H1 (cell line): Measurements from ENCODE around the gene CCNY.

Experiments used
- BRCA1 ChIP-seq: IDR thresholded peaks from 2 replicates; pipeline ENCODE4 v1.6.1; 2012; ENCODE audit warnings: low read depth, low read length, improper control_type of control experiment
- CHD2 ChIP-seq: IDR thresholded peaks from 2 replicates; pipeline ENCODE4 v1.6.1; 2012; ENCODE audit warnings: low read length, improper control_type of control experiment
- CTCF ChIP-seq, 3 experiments: IDR thresholded peaks; 1 replicate in 2 of 3; 2 replicates in 1 of 3; pipeline versions ENCODE4 v1.5.1 to v1.6.1; 2011; ENCODE audit warnings: low read length in 3 of 3, mild to moderate bottlenecking in 3 of 3, inconsistent platforms in 2 of 3, low read depth in 1 of 3, moderate library complexity in 1 of 3; ENCODE audit not compliant: insufficient read depth in 1 of 3; ENCODE audit errors: control extremely low read depth in 1 of 3
- EZH2 ChIP-seq: fragments of 200-600 bp; sonication (generic); IDR thresholded peaks from 2 replicates; pipeline ENCODE4 v1.7.1; 2012; ENCODE audit warnings: low read depth, mild to moderate bottlenecking, moderate library complexity, low read length, inconsistent platforms; ENCODE audit not compliant: severe bottlenecking
- JUN ChIP-seq: IDR thresholded peaks from 2 replicates; pipeline ENCODE4 v1.6.1; 2011; ENCODE audit warnings: low read depth, mild to moderate bottlenecking, improper control_type of control experiment, low read length
- MAX ChIP-seq: IDR thresholded peaks from 2 replicates; pipeline ENCODE4 v1.6.1; 2012; ENCODE audit warnings: inconsistent platforms
- POLR2AphosphoS5 ChIP-seq: IDR thresholded peaks from 2 replicates; pipeline ENCODE4 v1.6.1; 2011; ENCODE audit warnings: low read depth, low read length
- TAF1 ChIP-seq: IDR thresholded peaks from 2 replicates; pipeline ENCODE4 v1.6.1; 2011; ENCODE audit warnings: mild to moderate bottlenecking, low read depth, low read length
- ZNF274 ChIP-seq: IDR thresholded peaks from 2 replicates; pipeline ENCODE4 v1.7.0; 2012; ENCODE audit warnings: low read length, borderline replicate concordance; ENCODE audit errors: extremely low read depth

- TF ChIP-seq CHD2 (no peak), BRCA1 (no peak), CTCF (IDR thresholded peaks at IDR 0.05; ENCODE audit: control extremely low read depth in 1 of 3, insufficient read depth in 1 of 3, low read depth in 1 of 3, low read length in 3 of 3) (peak; percentile 30 to 76 (median 73); a peak in 3 of 4 replicates), TAF1 (no peak), POLR2AphosphoS5 (no peak), MAX (no peak), JUN (no peak), EZH2 (no peak), ZNF274 (no peak)
Observed at GRCh38 chr10:35480142-35480541, 143.8 kb downstream of the CCNY start.
